Osteocyte (in vitro differentiated cells): ENCODE data around the gene ZNF778. TPM values are rescaled to one million over a fixed set of nuclear protein-coding genes. Genes with fewer than 3 reads are reported as not detected.

Experiments
- DNase-seq: peaks from one replicate; pipeline ENCODE4 v3.0.0; 2021; ENCODE audit warnings: mixed read lengths; ENCODE audit not compliant: unreplicated experiment; ENCODE audit errors: extremely low spot score
- H3K27ac Mint-ChIP-seq: one replicate; pipeline ENCODE4 v1.8.0; 2021; ENCODE audit warnings: mild to moderate bottlenecking, mixed read lengths; ENCODE audit not compliant: unreplicated experiment
- H3K27me3 Mint-ChIP-seq: one replicate; pipeline ENCODE4 v1.8.0; 2021; ENCODE audit warnings: mixed read lengths; ENCODE audit not compliant: unreplicated experiment
- H3K36me3 Mint-ChIP-seq: one replicate; pipeline ENCODE4 v1.8.0; 2021; ENCODE audit warnings: mixed read lengths; ENCODE audit not compliant: unreplicated experiment
- H3K4me1 Mint-ChIP-seq: one replicate; pipeline ENCODE4 v1.8.0; 2021; ENCODE audit warnings: mixed read lengths; ENCODE audit not compliant: unreplicated experiment
- H3K4me3 Mint-ChIP-seq: one replicate; pipeline ENCODE4 v1.8.0; 2021; ENCODE audit warnings: mild to moderate bottlenecking, moderate library complexity, mixed read lengths; ENCODE audit not compliant: unreplicated experiment
- H3K9me3 Mint-ChIP-seq: one replicate; pipeline ENCODE4 v1.8.0; 2021; ENCODE audit warnings: mixed read lengths; ENCODE audit not compliant: unreplicated experiment
- CTCF ChIP-seq: fragments of 200-600 bp; sonication (generic); IDR thresholded peaks from 2 replicates; pipeline ENCODE4 v1.5.0; 2021; ENCODE audit warnings: antibody characterized with exemption, mild to moderate bottlenecking, moderate library complexity
- total RNA-seq: library from RNA; stranded (reverse); gene quantifications from 2 replicates; pipeline ENCODE4 v1.2.1, GENCODE V29; 2021

The ZNF778 gene
- total RNA-seq, 1 donor from 2014 or later = 10.5 TPM

- no peaks in the 10 kb centered on the region for H3K9me3 Mint-ChIP-seq
- no peaks in the 10 kb centered on the region for H3K4me1 Mint-ChIP-seq
Observed at GRCh38 chr16:89283449-89283848, 65.9 kb downstream of the ZNF778 start.

GRCh38 chr16:89285381-89285780 is 67.9 kb downstream of the ZNF778 start:
- Mint-ChIP-seq H3K27me3 (no peaks in the 10 kb centered on the region), H3K4me3 (no peak overlapping the region), H3K27ac (no peak overlapping the region), H3K36me3 (peaks cover 21% of the 10 kb centered on the region), H3K4me1 (peaks cover 6% of the 10 kb centered on the region), H3K9me3 (no peaks in the 10 kb centered on the region)
- TF ChIP-seq CTCF = no peak
- no peak for DNase-seq

More at GRCh38 chr16:89283449-89283848, 65.9 kb downstream of the ZNF778 start:
- DNase-seq = no peak
- H3K36me3 Mint-ChIP-seq = peaks cover 15% of the 10 kb centered on the region
- no peak overlapping the region for H3K4me3 Mint-ChIP-seq
- H3K27ac Mint-ChIP-seq = no peak overlapping the region
- no peak for TF ChIP-seq CTCF
- no peaks in the 10 kb centered on the region for H3K27me3 Mint-ChIP-seq

GRCh38 chr16:89286096-89286495 is 68.6 kb downstream of the ZNF778 start:
- Mint-ChIP-seq H3K27ac (no peak overlapping the region), H3K9me3 (no peaks in the 10 kb centered on the region), H3K4me1 (peaks cover 6% of the 10 kb centered on the region), H3K27me3 (no peaks in the 10 kb centered on the region), H3K36me3 (peaks cover 15% of the 10 kb centered on the region), H3K4me3 (no peak overlapping the region)
- no peak for TF ChIP-seq CTCF
- DNase-seq = no peak

Other genes starting within 250 kb of the ZNF778 start
- not detected in 2 replicates for gene CBFA2T3, start 240.5 kb upstream of the ZNF778 start, total RNA-seq
- 26.2 and 33.5 TPM in 2 replicates for gene ACSF3, start 123.9 kb upstream of the ZNF778 start, total RNA-seq
- 0.13 and 0.35 TPM in 2 replicates for gene CDH15, start 46.0 kb upstream of the ZNF778 start, total RNA-seq
- not detected in 2 replicates for gene SLC22A31, start 17.2 kb upstream of the ZNF778 start, total RNA-seq